NCI-H2107 treated with DMSO at 0.1 percent for 48 hours (cell line): Measurements from ENCODE around the gene EYS.

Experiments used
- DNase-seq: peaks from one replicate; lab custom pipeline; 2025; ENCODE audit not compliant: unreplicated experiment; lab: John Stamatoyannopoulos, UW

The EYS gene

GRCh38 chr6:65253041-65253440 is 454.0 kb downstream of the EYS start:
- DNase-seq = no peak

DNA sequence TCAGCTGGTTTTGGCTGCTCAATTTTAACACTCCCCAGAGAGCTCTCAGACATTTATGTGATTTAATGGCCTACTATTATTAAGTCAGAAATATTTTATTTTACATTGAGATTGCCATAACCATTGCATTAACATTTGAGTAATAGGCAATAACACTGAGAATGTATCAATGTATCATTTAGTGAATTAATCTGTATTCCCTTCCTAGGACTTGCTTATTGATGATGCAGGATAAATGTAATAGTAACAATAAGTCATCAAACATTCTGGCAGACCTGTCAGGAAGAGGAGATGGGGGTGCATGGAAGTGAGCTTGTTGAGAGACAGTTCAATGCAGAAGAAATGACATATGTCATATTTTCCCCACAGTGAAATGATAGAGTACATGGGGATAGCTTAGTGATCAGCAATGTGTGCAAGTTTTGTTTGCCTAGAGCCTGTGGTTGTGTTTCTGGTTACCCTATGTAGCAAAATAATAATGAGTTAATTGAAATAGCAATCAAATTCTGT is 458.9 kb downstream of the EYS start:
- DNase-seq = no peak

- no peak for DNase-seq
Measured at GRCh38 chr6:65231616-65232015, 475.4 kb downstream of the EYS start.

GRCh38 chr6:65229825-65230224 is 477.2 kb downstream of the EYS start:
- DNase-seq = no peak

DNA sequence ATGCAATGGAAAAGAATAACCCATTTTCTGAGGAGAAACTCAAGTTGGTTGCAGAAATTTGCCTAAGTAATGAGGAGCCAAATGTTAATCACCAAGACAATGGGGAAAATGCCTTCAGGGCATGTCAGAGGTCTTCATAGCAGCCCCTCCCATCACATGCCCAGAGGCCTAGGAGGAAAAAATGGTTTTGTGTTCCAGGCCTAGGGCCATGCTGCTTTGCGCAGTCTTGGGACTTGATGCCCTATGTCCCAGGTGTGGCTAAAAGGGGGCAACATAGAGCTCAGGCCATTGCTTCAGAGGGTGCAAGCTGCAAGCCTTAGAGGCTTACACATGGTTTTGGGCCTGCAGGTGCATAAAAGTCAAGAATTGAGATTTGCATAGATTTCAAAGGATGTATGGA is 485.9 kb downstream of the EYS start:
- no peak for DNase-seq

DNA sequence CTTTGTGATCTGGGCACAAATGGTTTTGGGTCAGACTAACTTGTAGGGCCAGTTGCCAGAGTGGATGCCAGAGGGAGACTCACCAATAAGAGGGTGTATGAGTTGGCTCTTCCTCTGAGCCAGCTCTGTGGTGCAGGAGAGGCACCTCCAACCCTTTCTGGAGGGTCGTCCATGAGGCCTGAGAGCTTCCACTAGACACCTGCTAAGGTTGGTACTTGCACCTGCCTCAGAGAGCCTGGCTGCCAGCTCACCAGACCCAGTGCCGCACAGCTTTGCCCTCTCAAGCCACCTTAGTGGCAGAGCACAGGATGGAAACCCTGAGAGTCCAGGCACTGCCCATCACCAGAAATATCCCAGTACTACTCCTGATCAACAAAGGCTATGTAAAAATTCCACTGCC is 504.3 kb downstream of the EYS start:
- no peak for DNase-seq

DNA sequence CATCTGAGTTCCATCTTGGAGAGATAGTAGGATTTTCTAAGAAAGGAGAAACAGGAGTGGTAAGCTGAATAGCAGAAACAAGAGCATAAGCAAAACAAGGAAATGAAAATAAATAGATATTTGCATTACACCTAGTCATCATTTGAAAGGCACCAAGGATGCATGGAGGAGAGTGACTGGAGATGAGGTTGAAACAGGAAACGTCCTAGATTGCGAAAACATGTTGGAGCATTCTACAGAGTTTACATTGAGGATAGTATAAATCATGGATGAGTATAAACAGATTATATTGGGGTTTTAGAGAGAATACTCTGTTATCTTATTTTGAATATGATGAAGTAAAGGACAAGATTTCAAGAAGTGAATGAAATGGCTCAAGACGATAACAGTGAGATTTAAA is 507.3 kb downstream of the EYS start:
- DNase-seq = no peak

GRCh38 chr6:65199121-65199520 is 507.9 kb downstream of the EYS start:
- DNase-seq = no peak

GRCh38 chr6:65191471-65191870 is 515.6 kb downstream of the EYS start:
- DNase-seq = no peak

DNA sequence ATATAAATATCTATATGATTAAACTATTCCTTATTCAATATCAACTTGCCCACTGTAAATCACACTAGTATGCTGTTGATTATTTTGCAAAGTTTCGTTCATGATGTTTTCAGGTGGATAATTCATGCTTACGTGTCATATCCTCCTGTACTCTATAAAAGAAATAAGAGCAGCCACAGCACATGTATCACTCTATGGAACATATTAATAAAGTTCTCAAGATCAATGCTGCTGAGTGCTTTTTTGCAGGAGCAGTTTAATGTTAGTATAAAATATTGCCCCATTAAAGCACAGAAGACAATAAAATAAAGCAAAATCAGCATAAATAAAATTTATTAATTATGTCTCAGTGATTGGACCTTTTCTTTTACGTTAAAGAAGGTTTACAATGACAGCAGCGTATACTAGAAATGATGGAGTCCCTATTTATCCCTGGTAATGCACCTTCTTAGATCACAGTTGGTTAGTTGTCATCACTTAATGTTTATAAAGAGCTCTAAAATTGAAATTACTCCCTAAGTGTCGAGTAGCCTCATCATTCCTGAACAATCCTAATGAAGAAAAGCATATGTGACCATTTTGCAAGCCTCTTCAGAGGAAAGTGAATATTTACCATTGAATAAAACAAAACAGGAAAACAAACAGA is 517.7 kb downstream of the EYS start:
- no peak for DNase-seq

DNA sequence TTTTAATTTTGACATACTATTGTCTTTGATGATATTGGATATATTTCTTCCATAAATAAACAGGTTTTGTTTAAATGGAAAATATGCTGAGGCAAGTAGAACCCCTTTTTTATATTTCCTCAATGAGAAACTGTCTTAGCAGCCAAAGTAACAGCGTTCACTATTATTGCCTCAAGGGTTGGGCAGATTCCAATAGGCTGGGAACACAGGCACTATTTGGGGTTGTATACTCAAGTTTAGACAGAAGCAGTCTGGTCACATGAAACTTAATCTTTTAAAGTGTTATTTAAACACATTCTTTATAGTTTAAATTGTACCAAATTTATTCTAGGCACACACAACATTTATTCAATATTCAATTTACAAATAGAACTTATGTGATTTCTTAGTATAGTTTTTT is 520.2 kb downstream of the EYS start:
- no peak for DNase-seq

GRCh38 chr6:65182681-65183080 is 524.3 kb downstream of the EYS start:
- DNase-seq = no peak

DNA sequence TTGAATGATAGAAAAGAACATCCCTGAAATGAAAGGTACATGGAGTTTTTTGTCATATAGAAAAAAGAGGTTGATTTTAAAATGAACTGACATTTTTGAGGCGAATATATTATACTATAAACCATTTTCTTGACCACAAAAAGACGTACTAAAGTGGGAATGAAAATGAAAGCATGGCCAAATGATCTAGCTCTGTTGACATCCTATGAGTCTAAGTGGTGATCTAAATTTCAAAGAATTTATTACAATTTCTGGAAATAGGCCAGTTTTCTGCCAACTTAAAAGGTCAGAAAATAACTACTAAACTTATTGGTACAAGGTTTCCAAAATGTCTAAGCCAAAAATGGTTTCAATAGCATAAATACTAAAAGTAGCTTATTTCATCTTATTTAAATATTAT is 536.8 kb downstream of the EYS start:
- DNase-seq = no peak

GRCh38 chr6:65161661-65162060 is 545.4 kb downstream of the EYS start:
- DNase-seq = no peak

DNA sequence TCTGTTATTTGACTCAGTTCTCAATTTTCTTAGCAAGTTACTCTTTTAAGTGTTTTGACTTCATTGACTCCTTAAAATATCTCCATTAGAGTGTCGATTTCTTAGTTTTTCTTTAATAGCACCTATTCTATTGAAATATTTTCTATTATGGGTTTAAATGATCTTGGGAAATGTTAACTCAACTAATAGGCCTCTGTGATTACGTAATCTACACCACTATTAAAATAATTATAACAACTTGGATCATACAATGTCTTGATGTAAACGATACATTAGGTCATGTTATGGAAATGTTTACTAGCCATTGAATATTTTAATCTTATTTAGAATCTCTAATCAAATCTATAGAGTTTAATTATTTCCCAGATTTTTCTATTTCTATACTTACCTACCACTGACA is 550.0 kb downstream of the EYS start:
- no peak for DNase-seq

- no peak for DNase-seq
Measured at GRCh38 chr6:65155083-65155482, 551.9 kb downstream of the EYS start.

DNA sequence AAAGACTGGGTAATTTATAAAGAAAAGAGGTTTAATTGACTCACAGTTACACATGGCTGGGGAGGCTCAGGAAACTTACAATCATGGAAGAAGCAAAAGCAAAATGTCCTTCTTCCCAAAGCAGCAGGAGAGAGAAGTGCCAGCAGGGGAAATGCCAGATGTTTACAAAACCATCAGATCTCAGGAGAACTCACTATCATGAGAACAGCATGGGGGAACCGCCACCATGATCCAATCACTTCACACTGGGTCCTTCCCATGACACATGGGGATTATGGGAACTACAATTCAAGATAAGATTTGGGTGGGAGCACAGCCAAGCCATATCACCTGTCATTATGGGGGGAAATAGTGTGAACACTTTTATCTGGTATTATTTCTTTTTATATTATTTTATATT is 557.2 kb downstream of the EYS start:
- no peak for DNase-seq

- no peak for DNase-seq
Measured at GRCh38 chr6:65148839-65149238, 558.2 kb downstream of the EYS start.

DNA sequence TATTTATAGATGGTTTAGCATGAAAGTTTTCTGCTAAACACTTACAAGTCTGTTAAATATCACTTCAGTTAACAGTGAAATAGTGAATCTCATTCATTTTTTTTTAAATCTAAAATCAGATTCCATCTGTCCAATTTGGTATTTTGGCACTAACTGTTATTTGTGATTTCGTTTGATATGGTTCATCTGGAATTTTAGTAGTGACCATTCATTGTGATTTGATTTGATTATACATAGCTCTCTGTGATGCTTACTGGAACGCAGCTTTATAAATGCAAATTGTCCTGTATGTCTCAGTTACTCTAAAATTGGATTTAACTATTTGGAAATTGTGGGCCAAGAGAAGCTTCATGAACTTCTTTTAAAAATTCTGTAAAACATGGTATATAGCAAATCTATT is 571.5 kb downstream of the EYS start:
- DNase-seq = no peak

DNA sequence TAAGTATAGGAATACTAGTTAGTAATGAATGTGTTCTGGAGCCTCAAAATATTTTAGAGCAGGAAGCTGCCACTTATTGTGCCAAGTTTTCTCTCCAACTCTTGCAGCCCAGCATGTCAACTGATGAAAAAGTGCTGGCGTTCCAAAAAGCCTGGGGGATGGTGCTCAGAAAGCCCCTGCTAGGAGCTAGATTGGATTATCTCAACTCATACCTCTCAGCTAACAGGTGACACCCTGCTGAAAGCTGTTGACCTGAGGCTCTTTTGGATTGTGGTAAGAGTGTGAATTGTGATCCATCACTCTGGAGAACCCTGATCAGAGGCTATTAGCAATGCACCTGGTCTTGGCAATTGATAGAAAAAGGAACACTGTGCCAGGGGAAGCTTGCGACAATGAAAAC is 580.4 kb downstream of the EYS start:
- DNase-seq = peak; percentile 69

GRCh38 chr6:65123521-65123920 is 583.5 kb downstream of the EYS start:
- DNase-seq = no peak

- DNase-seq = no peak
Measured at GRCh38 chr6:65117817-65118409, 589.1 kb downstream of the EYS start.

- DNase-seq = peak; percentile 35
Measured at GRCh38 chr6:65116326-65116725, 590.7 kb downstream of the EYS start.
